Neutrophil (primary cell): ENCODE data around the gene IDI2.
"Not testable (repeated sequence)": the region's sequence is repeated elsewhere in the genome, so short reads cannot be mapped to it uniquely, and the experiment has no call there.

ENCODE experiments used
- H3K27ac ChIP-seq: fragments of 200-600 bp; sonication (generic); 2 replicates; pipeline ENCODE4 v1.5.1; 2016; ENCODE audit warnings: mild to moderate bottlenecking, moderate library complexity
- H3K27me3 ChIP-seq: fragments of 200-600 bp; sonication (generic); 2 replicates; pipeline ENCODE4 v1.6.0; 2016; ENCODE audit warnings: mild to moderate bottlenecking
- H3K36me3 ChIP-seq: fragments of 200-600 bp; sonication (generic); 2 replicates; pipeline ENCODE4 v1.5.1; 2017
- H3K4me1 ChIP-seq, 2 experiments: fragments of 200-600 bp in 1 of 2; sonication (generic) in 1 of 2; 1 replicate in 1 of 2; 2 replicates in 1 of 2; pipeline versions ENCODE4 v1.5.1 to v1.6.1; 2013 to 2016; ENCODE audit warnings: low read depth in 1 of 2, low read length in 1 of 2, mild to moderate bottlenecking in 1 of 2, moderate library complexity in 1 of 2; ENCODE audit not compliant: control insufficient read depth in 1 of 2, insufficient read depth in 1 of 2
- H3K4me3 ChIP-seq, 2 experiments: fragments of 200-600 bp in 1 of 2; sonication (generic) in 1 of 2; 1 replicate in 1 of 2; 2 replicates in 1 of 2; pipeline ENCODE4 v1.5.1; 2013 to 2016; ENCODE audit warnings: low read depth in 1 of 2, low read length in 1 of 2, mild to moderate bottlenecking in 1 of 2, moderate library complexity in 1 of 2
- H3K9me3 ChIP-seq: fragments of 200-600 bp; sonication (generic); 2 replicates; pipeline ENCODE4 v1.5.1; 2016
- TF ChIP-seq, protein P1 (sequence below): fragments of 200-600 bp; sonication (generic); IDR thresholded peaks from 2 replicates; pipeline ENCODE4 v1.5.1; 2016; ENCODE audit warnings: antibody characterized with exemption

Gene IDI2

GRCh38 chr10:1025683-1026082 is at the start of gene IDI2:
IDI2 (minus strand) TSS chr10:1025859; CDS start chr10:1024723, 1,136 bp downstream.
- H3K27me3 ChIP-seq = no peaks in the 10 kb centered on the region
- no peak within 1 kb of the TSS for H3K4me3 ChIP-seq
- H3K27ac ChIP-seq = no peak within 1 kb of the TSS
- no peaks in the 10 kb centered on the region for H3K4me1 ChIP-seq
- no peaks in the 10 kb centered on the region for H3K9me3 ChIP-seq
- TF ChIP-seq, protein P1, sequence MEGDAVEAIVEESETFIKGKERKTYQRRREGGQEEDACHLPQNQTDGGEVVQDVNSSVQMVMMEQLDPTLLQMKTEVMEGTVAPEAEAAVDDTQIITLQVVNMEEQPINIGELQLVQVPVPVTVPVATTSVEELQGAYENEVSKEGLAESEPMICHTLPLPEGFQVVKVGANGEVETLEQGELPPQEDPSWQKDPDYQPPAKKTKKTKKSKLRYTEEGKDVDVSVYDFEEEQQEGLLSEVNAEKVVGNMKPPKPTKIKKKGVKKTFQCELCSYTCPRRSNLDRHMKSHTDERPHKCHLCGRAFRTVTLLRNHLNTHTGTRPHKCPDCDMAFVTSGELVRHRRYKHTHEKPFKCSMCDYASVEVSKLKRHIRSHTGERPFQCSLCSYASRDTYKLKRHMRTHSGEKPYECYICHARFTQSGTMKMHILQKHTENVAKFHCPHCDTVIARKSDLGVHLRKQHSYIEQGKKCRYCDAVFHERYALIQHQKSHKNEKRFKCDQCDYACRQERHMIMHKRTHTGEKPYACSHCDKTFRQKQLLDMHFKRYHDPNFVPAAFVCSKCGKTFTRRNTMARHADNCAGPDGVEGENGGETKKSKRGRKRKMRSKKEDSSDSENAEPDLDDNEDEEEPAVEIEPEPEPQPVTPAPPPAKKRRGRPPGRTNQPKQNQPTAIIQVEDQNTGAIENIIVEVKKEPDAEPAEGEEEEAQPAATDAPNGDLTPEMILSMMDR = no peak
- H3K36me3 ChIP-seq = no peaks in the 10 kb centered on the region

DNA sequence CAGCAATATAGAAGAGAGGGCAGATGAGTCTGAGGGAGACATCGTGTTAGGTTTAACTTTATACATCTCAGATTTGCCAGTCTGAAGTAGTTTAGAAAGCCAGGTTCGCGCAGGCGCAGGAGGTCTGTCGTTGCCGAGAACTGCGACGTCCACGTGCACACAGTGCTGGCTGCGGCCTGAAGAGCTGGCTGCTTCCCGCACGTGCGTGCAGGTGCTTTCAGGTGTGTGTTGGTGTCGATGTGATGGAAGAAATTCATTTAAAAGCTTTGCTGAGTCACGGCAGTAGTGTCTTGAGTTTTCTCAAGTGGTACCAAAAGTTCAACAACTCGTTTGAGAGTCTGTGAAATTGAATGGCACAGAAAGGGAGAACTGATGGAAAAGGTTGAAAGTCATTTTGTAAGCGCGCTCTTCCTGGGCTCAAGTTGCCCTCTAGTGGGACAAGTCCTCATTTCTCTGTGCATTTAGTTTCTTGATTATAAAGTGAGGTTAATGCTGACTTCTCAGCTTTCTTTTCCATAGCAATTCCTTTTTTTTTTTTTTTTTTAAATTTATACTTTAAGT is 49.2 kb upstream of the IDI2 start:
- TF ChIP-seq, protein P1 = no peak
- peaks cover 55% of the 10 kb centered on the region for H3K36me3 ChIP-seq

DNA sequence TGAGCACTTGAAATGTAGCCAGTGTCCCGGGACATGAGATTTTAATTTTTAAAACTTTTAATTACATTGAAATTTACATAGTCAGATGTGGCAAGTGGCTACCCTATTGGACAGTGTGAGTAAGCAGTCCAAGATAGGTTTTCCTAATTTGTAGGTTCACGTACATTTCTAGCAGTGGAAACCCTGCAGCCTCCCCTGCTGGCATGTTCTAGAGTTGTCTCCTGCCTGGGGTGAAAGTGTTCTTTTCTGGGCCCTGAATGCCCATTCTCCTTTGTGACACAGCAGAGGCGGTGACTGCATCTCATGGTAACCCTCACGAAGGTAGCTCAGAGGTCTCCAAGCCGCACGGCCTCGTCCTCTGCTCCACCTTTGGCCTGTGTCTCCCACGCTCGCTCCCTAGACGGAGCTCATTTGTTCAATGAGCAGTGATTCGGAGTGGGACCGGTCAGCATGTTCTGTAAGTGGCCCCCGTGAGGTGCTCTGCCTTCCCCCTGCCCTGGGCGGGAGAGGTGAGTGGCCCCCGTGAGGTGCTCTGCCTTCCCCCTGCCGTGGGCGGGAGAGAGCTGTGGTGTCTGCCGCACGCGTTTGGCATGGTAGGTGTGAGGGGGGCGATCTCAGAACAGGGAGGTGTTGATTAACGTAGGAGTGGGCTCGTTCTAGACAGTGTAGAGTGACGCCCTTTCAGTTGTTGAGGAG is 48.5 kb upstream of the IDI2 start:
- H3K36me3 ChIP-seq = peaks cover 49% of the 10 kb centered on the region
- H3K27me3 ChIP-seq = no peaks in the 10 kb centered on the region
- H3K27ac ChIP-seq = no peak overlapping the region
- H3K4me3 ChIP-seq = no peak overlapping the region
- H3K4me1 ChIP-seq = peaks cover 22 to 24% of the 10 kb centered on the region in 2 experiments
- no peaks in the 10 kb centered on the region for H3K9me3 ChIP-seq
- TF ChIP-seq, protein P1 = no peak

More for the DNA sequence above, 49.2 kb upstream of the IDI2 start:
- peaks cover 16 to 18% of the 10 kb centered on the region in 2 experiments for H3K4me1 ChIP-seq
- H3K27me3 ChIP-seq = no peaks in the 10 kb centered on the region
- peak overlapping the region; percentile 33 for H3K27ac ChIP-seq
- H3K9me3 ChIP-seq = no peaks in the 10 kb centered on the region
- no peak overlapping the region for H3K4me3 ChIP-seq

DNA sequence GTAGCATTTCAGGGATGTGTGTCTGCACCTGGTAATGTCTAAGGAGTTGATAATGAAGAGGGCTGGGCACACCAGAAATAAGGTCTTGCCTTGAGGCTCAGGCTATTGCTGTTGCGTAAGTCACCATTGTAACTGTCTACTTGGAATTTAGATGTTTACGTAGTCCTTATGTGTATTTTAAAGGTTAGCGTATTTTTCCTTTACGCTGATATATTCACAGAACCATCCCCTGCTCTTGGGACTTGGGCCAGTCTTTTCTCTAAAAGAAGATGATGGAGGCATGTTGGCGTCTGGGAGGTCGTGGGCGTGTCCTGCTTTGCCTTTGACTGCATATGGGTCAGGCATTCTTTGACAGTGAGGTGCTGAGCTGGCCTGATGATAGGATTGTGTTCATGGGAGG is 45.3 kb upstream of the IDI2 start:
- H3K9me3 ChIP-seq = no peaks in the 10 kb centered on the region
- peak overlapping the region; percentile 78 for H3K27ac ChIP-seq
- no peak overlapping the region for H3K4me3 ChIP-seq
- TF ChIP-seq, protein P1 = no peak
- peaks cover 28 to 33% of the 10 kb centered on the region in 2 experiments for H3K4me1 ChIP-seq
- H3K36me3 ChIP-seq = peaks cover 29% of the 10 kb centered on the region
- H3K27me3 ChIP-seq = no peaks in the 10 kb centered on the region

DNA sequence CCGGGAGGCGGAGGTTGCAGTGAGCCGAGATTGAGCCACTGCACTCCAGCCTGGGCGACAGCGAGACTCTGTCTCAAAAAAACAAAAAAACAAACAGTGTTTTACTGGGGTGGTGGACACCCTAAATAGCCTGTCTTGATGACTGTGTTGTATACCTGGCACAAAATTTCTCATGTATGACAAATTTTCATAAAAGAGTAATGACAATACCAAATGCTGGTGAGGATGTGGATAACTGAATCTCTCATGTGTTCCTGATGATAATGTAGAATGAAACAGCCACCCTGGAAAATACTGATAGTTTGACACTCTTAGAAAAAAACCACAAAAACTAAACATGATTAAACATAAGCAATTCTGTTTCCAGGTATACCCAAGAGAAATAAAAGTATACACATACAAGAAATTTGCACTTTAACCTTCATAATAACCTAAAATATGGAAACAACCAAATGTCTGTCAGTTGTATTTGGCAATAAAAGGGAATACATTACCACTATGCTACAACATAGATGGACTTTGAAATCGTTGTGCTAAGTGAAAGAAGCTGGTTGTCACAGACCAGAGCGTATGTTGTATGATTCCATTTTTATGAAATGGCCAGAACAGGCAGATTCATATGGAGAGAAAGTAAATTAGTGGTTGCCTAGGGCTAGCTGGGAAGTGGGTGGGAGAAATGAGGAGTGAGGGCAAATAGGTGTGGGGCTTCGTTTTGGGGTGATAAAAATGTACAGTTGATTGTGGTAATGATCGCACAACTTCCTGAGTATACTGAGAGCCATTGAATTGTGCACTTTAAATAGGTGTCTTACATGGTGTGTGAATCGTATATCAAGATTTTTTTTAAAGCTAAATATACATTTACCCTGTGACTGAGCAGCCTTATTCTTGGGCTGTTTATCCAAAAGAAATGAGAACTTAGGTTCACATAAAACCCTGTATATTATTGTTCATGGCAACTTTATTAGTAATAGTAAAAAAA is 43.0 kb upstream of the IDI2 start:
- H3K36me3 ChIP-seq = peaks cover 16% of the 10 kb centered on the region
- H3K9me3 ChIP-seq = no peaks in the 10 kb centered on the region
- peak overlapping the region; percentile 78 for H3K27ac ChIP-seq
- no peak overlapping the region for H3K4me3 ChIP-seq
- TF ChIP-seq, protein P1 = no peak
- H3K4me1 ChIP-seq = peaks cover 40 to 47% of the 10 kb centered on the region in 2 experiments
- no peaks in the 10 kb centered on the region for H3K27me3 ChIP-seq

- H3K4me3 ChIP-seq, H3K27me3 ChIP-seq, H3K27ac ChIP-seq, H3K36me3 ChIP-seq, H3K9me3 ChIP-seq: not testable (repeated sequence)
- peaks cover 60 to 67% of the 10 kb centered on the region in 2 experiments for H3K4me1 ChIP-seq
Observed at GRCh38 chr10:1066734-1067133, 41.1 kb upstream of the IDI2 start.
